HL-60 (cell line): ENCODE results near the gene HEYL.

ENCODE experiments used
- CTCF ChIP-seq: IDR thresholded peaks from one replicate; pipeline ENCODE4 v1.5.1; 2011; ENCODE audit warnings: low read length, control low read depth, inconsistent platforms; ENCODE audit not compliant: insufficient read depth
- GABPA ChIP-seq: IDR thresholded peaks from 2 replicates; pipeline ENCODE4 v1.6.1; 2012; ENCODE audit warnings: low read depth
- POLR2AphosphoS5 ChIP-seq: IDR thresholded peaks from 2 replicates; pipeline ENCODE4 v1.6.1; 2012; ENCODE audit warnings: low read depth
- TF ChIP-seq, protein P1 (sequence below): IDR thresholded peaks from 2 replicates; pipeline ENCODE4 v1.6.1; 2012; ENCODE audit warnings: low read depth; ENCODE audit not compliant: insufficient replicate concordance

DNA sequence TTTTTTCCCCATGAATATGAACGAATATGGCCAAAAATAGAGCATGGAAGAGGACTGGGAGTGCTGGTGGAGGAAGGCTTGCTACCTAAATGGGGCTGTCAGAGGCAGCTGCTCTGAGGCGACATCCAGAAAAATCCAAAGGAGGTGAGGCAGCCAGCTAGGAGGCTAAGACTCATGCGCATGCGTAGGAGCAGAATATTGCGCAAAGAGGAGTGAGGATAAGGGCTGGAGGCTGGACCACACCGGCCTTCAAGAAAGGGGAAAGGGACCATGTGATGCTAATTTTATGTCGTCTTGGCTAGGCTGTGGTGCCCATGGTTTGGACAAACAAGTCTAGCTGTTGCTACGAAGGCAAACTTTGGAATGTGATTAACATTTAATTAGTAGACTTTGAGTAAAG is 30.5 kb downstream of the HEYL start:
- TF ChIP-seq CTCF (no peak), POLR2AphosphoS5 (no peak), GABPA (no peak)
- TF ChIP-seq, protein P1, sequence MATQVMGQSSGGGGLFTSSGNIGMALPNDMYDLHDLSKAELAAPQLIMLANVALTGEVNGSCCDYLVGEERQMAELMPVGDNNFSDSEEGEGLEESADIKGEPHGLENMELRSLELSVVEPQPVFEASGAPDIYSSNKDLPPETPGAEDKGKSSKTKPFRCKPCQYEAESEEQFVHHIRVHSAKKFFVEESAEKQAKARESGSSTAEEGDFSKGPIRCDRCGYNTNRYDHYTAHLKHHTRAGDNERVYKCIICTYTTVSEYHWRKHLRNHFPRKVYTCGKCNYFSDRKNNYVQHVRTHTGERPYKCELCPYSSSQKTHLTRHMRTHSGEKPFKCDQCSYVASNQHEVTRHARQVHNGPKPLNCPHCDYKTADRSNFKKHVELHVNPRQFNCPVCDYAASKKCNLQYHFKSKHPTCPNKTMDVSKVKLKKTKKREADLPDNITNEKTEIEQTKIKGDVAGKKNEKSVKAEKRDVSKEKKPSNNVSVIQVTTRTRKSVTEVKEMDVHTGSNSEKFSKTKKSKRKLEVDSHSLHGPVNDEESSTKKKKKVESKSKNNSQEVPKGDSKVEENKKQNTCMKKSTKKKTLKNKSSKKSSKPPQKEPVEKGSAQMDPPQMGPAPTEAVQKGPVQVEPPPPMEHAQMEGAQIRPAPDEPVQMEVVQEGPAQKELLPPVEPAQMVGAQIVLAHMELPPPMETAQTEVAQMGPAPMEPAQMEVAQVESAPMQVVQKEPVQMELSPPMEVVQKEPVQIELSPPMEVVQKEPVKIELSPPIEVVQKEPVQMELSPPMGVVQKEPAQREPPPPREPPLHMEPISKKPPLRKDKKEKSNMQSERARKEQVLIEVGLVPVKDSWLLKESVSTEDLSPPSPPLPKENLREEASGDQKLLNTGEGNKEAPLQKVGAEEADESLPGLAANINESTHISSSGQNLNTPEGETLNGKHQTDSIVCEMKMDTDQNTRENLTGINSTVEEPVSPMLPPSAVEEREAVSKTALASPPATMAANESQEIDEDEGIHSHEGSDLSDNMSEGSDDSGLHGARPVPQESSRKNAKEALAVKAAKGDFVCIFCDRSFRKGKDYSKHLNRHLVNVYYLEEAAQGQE, result no peak
